Measurements from ENCODE around the gene ADGRV1. TPM values are rescaled to one million over a fixed set of nuclear protein-coding genes. Genes with fewer than 3 reads are reported as not detected.
A peak's percentile ranks its signal among the peaks of the same experiment; 100 is the strongest.

The ADGRV1 gene
- total RNA-seq, 1 donor from 2014 or later: 10.0 TPM

GRCh38 chr5:91133183-91133582 lies 574.6 kb downstream of the ADGRV1 start:
- Histone ChIP-seq H3K4me3 (ENCODE audit: insufficient read depth, low read depth, low read length) (no peak overlapping the region), H4K20me1 (ENCODE audit: insufficient read depth, low read length) (no peaks in the 10 kb centered on the region), H3K9me3 (ENCODE audit: insufficient read depth, low read depth, low read length) (no peaks in the 10 kb centered on the region), H2AFZ (ENCODE audit: low read depth, low read length) (no peak overlapping the region), H3K4me2 (ENCODE audit: low read length) (no peak overlapping the region), H3K27me3 (ENCODE audit: insufficient read depth, low read length) (no peaks in the 10 kb centered on the region), H3K36me3 (ENCODE audit: insufficient read depth, low read length) (no peaks in the 10 kb centered on the region), H3K27ac (ENCODE audit: low read depth, low read length) (no peak overlapping the region), H3K79me2 (ENCODE audit: insufficient read depth, low read length) (no peaks in the 10 kb centered on the region), H3K4me1 (ENCODE audit: insufficient read depth, low read length) (peaks cover 8% of the 10 kb centered on the region), H3K9ac (ENCODE audit: low read length) (no peak overlapping the region)
- no peak overlapping the region for H3K4me3 Mint-ChIP-seq (ENCODE audit: unreplicated experiment)
- H3K36me3 Mint-ChIP-seq (ENCODE audit: low read depth, unreplicated experiment): no peaks in the 10 kb centered on the region
- no peaks in the 10 kb centered on the region for H3K27me3 Mint-ChIP-seq (ENCODE audit: low read depth, unreplicated experiment)
- FAIRE-seq: no peak
- H3K9me3 Mint-ChIP-seq (ENCODE audit: unreplicated experiment): no peaks in the 10 kb centered on the region
- no peak for TF ChIP-seq EZH2 (IDR thresholded peaks at IDR 0.05; ENCODE audit: insufficient read depth, low read length)
- no peak for TF ChIP-seq CTCF (IDR thresholded peaks at IDR 0.05; ENCODE audit: insufficient read depth, low read depth, low read length)
- no peak overlapping the region for H3K27ac Mint-ChIP-seq (ENCODE audit: unreplicated experiment)
- DNase-seq (ENCODE audit: low read depth): no peak
- peaks cover 22% of the 10 kb centered on the region for H3K4me1 Mint-ChIP-seq (ENCODE audit: low read depth, unreplicated experiment)

- H3K4me1 ChIP-seq (ENCODE audit: insufficient read depth, low read length): peaks cover 8% of the 10 kb centered on the region
- TF ChIP-seq EZH2 (IDR thresholded peaks at IDR 0.05; ENCODE audit: insufficient read depth, low read length) (no peak), CTCF (IDR thresholded peaks at IDR 0.05; ENCODE audit: insufficient read depth, low read depth, low read length) (no peak)
- H3K27me3 Mint-ChIP-seq (ENCODE audit: low read depth, unreplicated experiment): no peaks in the 10 kb centered on the region
- no peak overlapping the region for H3K4me3 Mint-ChIP-seq (ENCODE audit: unreplicated experiment)
- H3K4me3 ChIP-seq (ENCODE audit: insufficient read depth, low read depth, low read length): no peak overlapping the region
- H3K36me3 Mint-ChIP-seq (ENCODE audit: low read depth, unreplicated experiment): no peaks in the 10 kb centered on the region
- H3K9me3 Mint-ChIP-seq (ENCODE audit: unreplicated experiment): no peaks in the 10 kb centered on the region
- H4K20me1 ChIP-seq (ENCODE audit: insufficient read depth, low read length): no peaks in the 10 kb centered on the region
- H3K4me1 Mint-ChIP-seq (ENCODE audit: low read depth, unreplicated experiment): peaks cover 16% of the 10 kb centered on the region
- no peak overlapping the region for H2AFZ ChIP-seq (ENCODE audit: low read depth, low read length)
- FAIRE-seq (peak; percentile 64), DNase-seq (ENCODE audit: low read depth) (no peak)
- H3K27ac Mint-ChIP-seq (ENCODE audit: unreplicated experiment): peak overlapping the region; percentile 83
- no peaks in the 10 kb centered on the region for H3K9me3 ChIP-seq (ENCODE audit: insufficient read depth, low read depth, low read length)
- H3K4me2 ChIP-seq (ENCODE audit: low read length): peak overlapping the region; percentile 26
- no peaks in the 10 kb centered on the region for H3K27me3 ChIP-seq (ENCODE audit: insufficient read depth, low read length)
- no peak overlapping the region for H3K9ac ChIP-seq (ENCODE audit: low read length)
- no peaks in the 10 kb centered on the region for H3K79me2 ChIP-seq (ENCODE audit: insufficient read depth, low read length)
- no peak overlapping the region for H3K27ac ChIP-seq (ENCODE audit: low read depth, low read length)
- H3K36me3 ChIP-seq (ENCODE audit: insufficient read depth, low read length): no peaks in the 10 kb centered on the region
Observed at GRCh38 chr5:91135475-91136248, 577.1 kb downstream of the ADGRV1 start.

GRCh38 chr5:91136271-91136670 lies 577.7 kb downstream of the ADGRV1 start:
- no peaks in the 10 kb centered on the region for H3K27me3 ChIP-seq (ENCODE audit: insufficient read depth, low read length)
- Mint-ChIP-seq H3K27me3 (ENCODE audit: low read depth, unreplicated experiment) (no peaks in the 10 kb centered on the region), H3K4me3 (ENCODE audit: unreplicated experiment) (no peak overlapping the region), H3K36me3 (ENCODE audit: low read depth, unreplicated experiment) (no peaks in the 10 kb centered on the region), H3K4me1 (ENCODE audit: low read depth, unreplicated experiment) (peaks cover 16% of the 10 kb centered on the region), H3K9me3 (ENCODE audit: unreplicated experiment) (no peaks in the 10 kb centered on the region), H3K27ac (ENCODE audit: unreplicated experiment) (peak overlapping the region; percentile 83)
- no peaks in the 10 kb centered on the region for H4K20me1 ChIP-seq (ENCODE audit: insufficient read depth, low read length)
- TF ChIP-seq EZH2 (IDR thresholded peaks at IDR 0.05; ENCODE audit: insufficient read depth, low read length) (no peak), CTCF (IDR thresholded peaks at IDR 0.05; ENCODE audit: insufficient read depth, low read depth, low read length) (no peak)
- FAIRE-seq: no peak
- peaks cover 8% of the 10 kb centered on the region for H3K4me1 ChIP-seq (ENCODE audit: insufficient read depth, low read length)
- no peak overlapping the region for H3K9ac ChIP-seq (ENCODE audit: low read length)
- no peaks in the 10 kb centered on the region for H3K9me3 ChIP-seq (ENCODE audit: insufficient read depth, low read depth, low read length)
- H3K36me3 ChIP-seq (ENCODE audit: insufficient read depth, low read length): no peaks in the 10 kb centered on the region
- H3K4me2 ChIP-seq (ENCODE audit: low read length): peak overlapping the region; percentile 26
- H2AFZ ChIP-seq (ENCODE audit: low read depth, low read length): no peak overlapping the region
- DNase-seq (ENCODE audit: low read depth): peak; percentile 70
- no peaks in the 10 kb centered on the region for H3K79me2 ChIP-seq (ENCODE audit: insufficient read depth, low read length)
- H3K27ac ChIP-seq (ENCODE audit: low read depth, low read length): no peak overlapping the region
- H3K4me3 ChIP-seq (ENCODE audit: insufficient read depth, low read depth, low read length): no peak overlapping the region
